Epithelial cell of esophagus (primary cell): ENCODE results near the gene FBXL13.

Experiments
- DNase-seq: peaks from one replicate; pipeline ENCODE4 v3.0.0; 2010; ENCODE audit warnings: low read depth
- H3K4me3 ChIP-seq: 2 replicates; pipeline ENCODE4 v1.5.1; 2011; ENCODE audit warnings: mild to moderate bottlenecking, low read length, control low read depth
- TF ChIP-seq, protein P1 (sequence below): IDR thresholded peaks from 2 replicates; pipeline ENCODE4 v1.5.1; 2011; ENCODE audit warnings: low read depth, mild to moderate bottlenecking, low read length, control low read depth, inconsistent platforms; ENCODE audit not compliant: insufficient read depth; ENCODE audit errors: missing control alignments

Gene FBXL13

GRCh38 chr7:102896585-102896984, 178.0 kb downstream of the FBXL13 start:
- no peak for DNase-seq
- TF ChIP-seq, protein P1, sequence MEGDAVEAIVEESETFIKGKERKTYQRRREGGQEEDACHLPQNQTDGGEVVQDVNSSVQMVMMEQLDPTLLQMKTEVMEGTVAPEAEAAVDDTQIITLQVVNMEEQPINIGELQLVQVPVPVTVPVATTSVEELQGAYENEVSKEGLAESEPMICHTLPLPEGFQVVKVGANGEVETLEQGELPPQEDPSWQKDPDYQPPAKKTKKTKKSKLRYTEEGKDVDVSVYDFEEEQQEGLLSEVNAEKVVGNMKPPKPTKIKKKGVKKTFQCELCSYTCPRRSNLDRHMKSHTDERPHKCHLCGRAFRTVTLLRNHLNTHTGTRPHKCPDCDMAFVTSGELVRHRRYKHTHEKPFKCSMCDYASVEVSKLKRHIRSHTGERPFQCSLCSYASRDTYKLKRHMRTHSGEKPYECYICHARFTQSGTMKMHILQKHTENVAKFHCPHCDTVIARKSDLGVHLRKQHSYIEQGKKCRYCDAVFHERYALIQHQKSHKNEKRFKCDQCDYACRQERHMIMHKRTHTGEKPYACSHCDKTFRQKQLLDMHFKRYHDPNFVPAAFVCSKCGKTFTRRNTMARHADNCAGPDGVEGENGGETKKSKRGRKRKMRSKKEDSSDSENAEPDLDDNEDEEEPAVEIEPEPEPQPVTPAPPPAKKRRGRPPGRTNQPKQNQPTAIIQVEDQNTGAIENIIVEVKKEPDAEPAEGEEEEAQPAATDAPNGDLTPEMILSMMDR = no peak
- no peak overlapping the region for H3K4me3 ChIP-seq

- no peak overlapping the region for H3K4me3 ChIP-seq
- TF ChIP-seq, protein P1 = no peak
- no peak for DNase-seq
Observed at GRCh38 chr7:102895602-102896001, 179.0 kb downstream of the FBXL13 start.

- no peak overlapping the region for H3K4me3 ChIP-seq
- TF ChIP-seq, protein P1 = no peak
- no peak for DNase-seq
Observed at GRCh38 chr7:102892631-102893278, 181.8 kb downstream of the FBXL13 start.

- peak; percentile 80 for DNase-seq
- no peak overlapping the region for H3K4me3 ChIP-seq
- TF ChIP-seq, protein P1 = no peak
Observed at GRCh38 chr7:102891693-102892261, 182.8 kb downstream of the FBXL13 start.

GRCh38 chr7:102890971-102891692, 183.5 kb downstream of the FBXL13 start:
- no peak for DNase-seq
- H3K4me3 ChIP-seq = no peak overlapping the region
- TF ChIP-seq, protein P1 = no peak

GRCh38 chr7:102890292-102890970, 184.2 kb downstream of the FBXL13 start:
- DNase-seq = no peak
- TF ChIP-seq, protein P1 = no peak

More at GRCh38 chr7:102890292-102890970, 184.2 kb downstream of the FBXL13 start:
- no peak overlapping the region for H3K4me3 ChIP-seq
